GM11168 (cell line): ENCODE results near the gene DIAPH2.

Experiments used
- in situ Hi-C: fragments of 300-500 bp; cut with MboI; formaldehyde crosslinking; loops from one replicate; pipeline ENCODE4 v1.12.0; 2022; ENCODE audit warnings: low sequenced_read_pairs; ENCODE audit not compliant: unreplicated experiment

Gene DIAPH2

GRCh38 chrX:97260679-97261078 is 576.0 kb downstream of the DIAPH2 start:
- in situ Hi-C loops, result no loop called here

GRCh38 chrX:97266406-97267121 is 581.9 kb downstream of the DIAPH2 start:
- in situ Hi-C loops, result no loop called here

- in situ Hi-C loops, result no loop called here
Measured at GRCh38 chrX:97267396-97268181, 582.9 kb downstream of the DIAPH2 start.

- in situ Hi-C loops, result no loop called here
Measured at GRCh38 chrX:97268182-97268680, 583.6 kb downstream of the DIAPH2 start.

GRCh38 chrX:97284531-97284930 is 599.9 kb downstream of the DIAPH2 start:
- in situ Hi-C loops, result no loop called here

GRCh38 chrX:97290199-97290598 is 605.6 kb downstream of the DIAPH2 start:
- in situ Hi-C loops, result no loop called here

- in situ Hi-C loops, result no loop called here
Measured at GRCh38 chrX:97294041-97294440, 609.4 kb downstream of the DIAPH2 start.

- in situ Hi-C loops, result no loop called here
Measured at GRCh38 chrX:97295954-97296353, 611.3 kb downstream of the DIAPH2 start.

GRCh38 chrX:97306771-97307470 is 622.3 kb downstream of the DIAPH2 start:
- in situ Hi-C loops, result no loop called here

- in situ Hi-C loops, result no loop called here
Measured at GRCh38 chrX:97308171-97308570, 623.5 kb downstream of the DIAPH2 start.

GRCh38 chrX:97309487-97310116 is 625.0 kb downstream of the DIAPH2 start:
- in situ Hi-C loops, result no loop called here

- in situ Hi-C loops, result no loop called here
Measured at GRCh38 chrX:97310373-97310772, 625.7 kb downstream of the DIAPH2 start.

GRCh38 chrX:97311066-97311778 is 626.6 kb downstream of the DIAPH2 start:
- in situ Hi-C loops, result no loop called here

- in situ Hi-C loops, result no loop called here
Measured at GRCh38 chrX:97314345-97314744, 629.7 kb downstream of the DIAPH2 start.

GRCh38 chrX:97315939-97316338 is 631.3 kb downstream of the DIAPH2 start:
- in situ Hi-C loops, result no loop called here

- in situ Hi-C loops, result no loop called here
Measured at GRCh38 chrX:97320305-97320704, 635.7 kb downstream of the DIAPH2 start.

- in situ Hi-C loops, result no loop called here
Measured at GRCh38 chrX:97322401-97322800, 637.8 kb downstream of the DIAPH2 start.

- in situ Hi-C loops, result no loop called here
Measured at GRCh38 chrX:97326456-97326855, 641.8 kb downstream of the DIAPH2 start.

- in situ Hi-C loops, result no loop called here
Measured at GRCh38 chrX:97328853-97329390, 644.3 kb downstream of the DIAPH2 start.

- in situ Hi-C loops, result no loop called here
Measured at GRCh38 chrX:97330151-97330550, 645.5 kb downstream of the DIAPH2 start.
